Skeletal muscle tissue (tissue), 4 donors: ENCODE data around the gene MTSS2. TPM values are rescaled to one million over a fixed set of nuclear protein-coding genes. Genes with fewer than 3 reads are reported as not detected.

ENCODE experiments used
- H3K27ac ChIP-seq: one replicate; pipeline ENCODE4 v1.7.0; 2013; ENCODE audit warnings: mild to moderate bottlenecking, low read depth, low read length, inconsistent platforms
- H3K27me3 ChIP-seq, 3 donors: one replicate each; pipeline ENCODE4 v1.7.0; 2013; ENCODE audit warnings: low read length in 3 of 3; ENCODE audit not compliant: control insufficient read depth in 3 of 3, insufficient read depth in 3 of 3
- H3K36me3 ChIP-seq, 3 donors: one replicate each; pipeline ENCODE4 v1.7.0; 2013; ENCODE audit warnings: low read length in 3 of 3; ENCODE audit not compliant: control insufficient read depth in 3 of 3, insufficient read depth in 3 of 3
- H3K4me1 ChIP-seq, 3 donors: one replicate each; pipeline ENCODE4 v1.7.0; 2013; ENCODE audit warnings: low read length in 3 of 3, mild to moderate bottlenecking in 3 of 3; ENCODE audit not compliant: control insufficient read depth in 3 of 3, insufficient read depth in 3 of 3
- H3K4me3 ChIP-seq, 3 donors: one replicate each; pipeline ENCODE4 v1.7.0; 2013; ENCODE audit warnings: low read length in 3 of 3
- H3K9ac ChIP-seq, 3 donors: one replicate each; pipeline ENCODE4 v1.7.0; 2013; ENCODE audit warnings: low read length in 3 of 3, mild to moderate bottlenecking in 3 of 3, moderate library complexity in 2 of 3, low read depth in 1 of 3
- H3K9me3 ChIP-seq, 3 donors: one replicate each; pipeline ENCODE4 v1.7.0; 2013; ENCODE audit warnings: low read length in 3 of 3; ENCODE audit not compliant: control insufficient read depth in 3 of 3
- total RNA-seq: library from RNA; depleted of rRNA; stranded (reverse); fragments of >200 nt; gene quantifications from one replicate; pipeline ENCODE4 v1.2.3, GENCODE V29; 2014
- donor health status: Osteomylitis.

The MTSS2 gene
- total RNA-seq, 1 donor from 2014 or later: 18.8 TPM

GRCh38 chr16:70656712-70657263 lies 29.1 kb downstream of the MTSS2 start:
- H3K36me3 ChIP-seq: peaks cover 0 to 5% (median 0%) of the 10 kb centered on the region in 3 donors

GRCh38 chr16:70656065-70656711 lies 29.7 kb downstream of the MTSS2 start:
- no peaks in the 10 kb centered on the region for H3K27me3 ChIP-seq
- H3K36me3 ChIP-seq: peaks cover 0 to 5% (median 0%) of the 10 kb centered on the region in 3 donors
- peak overlapping the region in 1 of 3 donors; percentile 8 for H3K9ac ChIP-seq
- no peak overlapping the region for H3K27ac ChIP-seq
- H3K9me3 ChIP-seq: no peaks in the 10 kb centered on the region
- peaks cover 6 to 8% (median 8%) of the 10 kb centered on the region in 3 donors for H3K4me1 ChIP-seq
- H3K4me3 ChIP-seq: no peak overlapping the region

More at GRCh38 chr16:70656712-70657263, 29.1 kb downstream of the MTSS2 start:
- Histone ChIP-seq H3K27me3 (no peaks in the 10 kb centered on the region), H3K9me3 (no peaks in the 10 kb centered on the region), H3K4me1 (peaks cover 6 to 8% (median 8%) of the 10 kb centered on the region in 3 donors), H3K27ac (no peak overlapping the region), H3K9ac (peak overlapping the region in 1 of 3 donors; percentile 8), H3K4me3 (no peak overlapping the region)

GRCh38 chr16:70653809-70654771 lies 31.8 kb downstream of the MTSS2 start:
- H3K9ac ChIP-seq: peak overlapping the region; percentile 54 to 70 (median 68)
- H3K9me3 ChIP-seq: no peaks in the 10 kb centered on the region
- peak overlapping the region; percentile 62 to 66 (median 63) for H3K4me3 ChIP-seq
- H3K4me1 ChIP-seq: peaks cover 6 to 8% (median 8%) of the 10 kb centered on the region in 3 donors
- no peaks in the 10 kb centered on the region for H3K27me3 ChIP-seq
- H3K36me3 ChIP-seq: peaks cover 0 to 5% (median 0%) of the 10 kb centered on the region in 3 donors
- H3K27ac ChIP-seq: no peak overlapping the region

GRCh38 chr16:70653406-70653805 lies 32.4 kb downstream of the MTSS2 start:
- H3K9ac ChIP-seq: peak overlapping the region in 1 of 3 donors; percentile 70
- no peaks in the 10 kb centered on the region for H3K9me3 ChIP-seq
- no peak overlapping the region for H3K27ac ChIP-seq
- H3K36me3 ChIP-seq: peaks cover 0 to 5% (median 0%) of the 10 kb centered on the region in 3 donors
- no peaks in the 10 kb centered on the region for H3K27me3 ChIP-seq
- no peak overlapping the region for H3K4me3 ChIP-seq
- peaks cover 6 to 8% (median 8%) of the 10 kb centered on the region in 3 donors for H3K4me1 ChIP-seq

GRCh38 chr16:70652322-70652721 lies 33.5 kb downstream of the MTSS2 start:
- no peak overlapping the region for H3K4me3 ChIP-seq
- H3K9ac ChIP-seq: no peak overlapping the region
- H3K27me3 ChIP-seq: no peaks in the 10 kb centered on the region
- peaks cover 0 to 5% (median 0%) of the 10 kb centered on the region in 3 donors for H3K36me3 ChIP-seq
- H3K9me3 ChIP-seq: no peaks in the 10 kb centered on the region
- no peak overlapping the region for H3K27ac ChIP-seq
- H3K4me1 ChIP-seq: peaks cover 8 to 9% (median 8%) of the 10 kb centered on the region in 3 donors

GRCh38 chr16:70651524-70651923 lies 34.3 kb downstream of the MTSS2 start:
- Histone ChIP-seq H3K36me3 (peaks cover 0 to 1% (median 0%) of the 10 kb centered on the region in 3 donors), H3K27me3 (no peaks in the 10 kb centered on the region), H3K9ac (no peak overlapping the region), H3K4me1 (peaks cover 14 to 15% (median 15%) of the 10 kb centered on the region in 3 donors), H3K9me3 (no peaks in the 10 kb centered on the region), H3K4me3 (no peak overlapping the region), H3K27ac (no peak overlapping the region)

- peaks cover 19 to 21% (median 20%) of the 10 kb centered on the region in 3 donors for H3K4me1 ChIP-seq
- no peak overlapping the region for H3K9ac ChIP-seq
- H3K4me3 ChIP-seq: no peak overlapping the region
- no peaks in the 10 kb centered on the region for H3K36me3 ChIP-seq
- no peak overlapping the region for H3K27ac ChIP-seq
- no peaks in the 10 kb centered on the region for H3K27me3 ChIP-seq
- no peaks in the 10 kb centered on the region for H3K9me3 ChIP-seq
Measured at GRCh38 chr16:70650216-70650615, 35.6 kb downstream of the MTSS2 start.

- Histone ChIP-seq H3K9ac (no peak overlapping the region), H3K36me3 (no peaks in the 10 kb centered on the region), H3K27ac (no peak overlapping the region), H3K9me3 (no peaks in the 10 kb centered on the region), H3K4me3 (no peak overlapping the region), H3K4me1 (peaks cover 18 to 20% (median 18%) of the 10 kb centered on the region in 3 donors), H3K27me3 (no peaks in the 10 kb centered on the region)
Measured at GRCh38 chr16:70649300-70649699, 36.6 kb downstream of the MTSS2 start.

- no peaks in the 10 kb centered on the region for H3K36me3 ChIP-seq
- peaks cover 12 to 15% (median 12%) of the 10 kb centered on the region in 3 donors for H3K4me1 ChIP-seq
- no peaks in the 10 kb centered on the region for H3K27me3 ChIP-seq
- no peaks in the 10 kb centered on the region for H3K9me3 ChIP-seq
- no peak overlapping the region for H3K27ac ChIP-seq
- no peak overlapping the region for H3K4me3 ChIP-seq
- H3K9ac ChIP-seq: no peak overlapping the region
Measured at GRCh38 chr16:70648606-70649005, 37.2 kb downstream of the MTSS2 start.
